SH-SY5Y (cell line): ENCODE data around the gene RAD51B.

Experiments used
- GATA2 ChIP-seq: IDR thresholded peaks from 2 replicates; pipeline ENCODE4 v1.6.1; 2011; ENCODE audit warnings: mild to moderate bottlenecking, low read depth, low read length
- GATA3 ChIP-seq: IDR thresholded peaks from 2 replicates; pipeline ENCODE4 v1.6.1; 2011; ENCODE audit warnings: low read depth, mild to moderate bottlenecking, low read length, moderate library complexity

GRCh38 chr14:68686205-68686465 lies 866.6 kb downstream of the RAD51B start:
- TF ChIP-seq GATA2 (no peak), GATA3 (no peak)
